Mucosa of stomach (tissue), 1 donor: Measurements from ENCODE around the gene ALK.

Experiments used
- H3K27me3 ChIP-seq: one replicate; pipeline ENCODE4 v1.7.0; 2013; ENCODE audit warnings: mild to moderate bottlenecking, low read length; ENCODE audit not compliant: control insufficient read depth, insufficient read depth
- H3K36me3 ChIP-seq: one replicate; pipeline ENCODE4 v1.7.0; 2013; ENCODE audit warnings: low read length; ENCODE audit not compliant: control insufficient read depth, insufficient read depth
- H3K4me1 ChIP-seq: one replicate; pipeline ENCODE4 v1.7.0; 2013; ENCODE audit warnings: mild to moderate bottlenecking, low read length; ENCODE audit not compliant: control insufficient read depth, insufficient read depth
- H3K4me3 ChIP-seq: one replicate; pipeline ENCODE4 v1.7.0; 2013; ENCODE audit warnings: low read length
- H3K9ac ChIP-seq: one replicate; pipeline ENCODE4 v1.7.0; 2013; ENCODE audit warnings: mild to moderate bottlenecking, low read length, moderate library complexity
- H3K9me3 ChIP-seq: one replicate; pipeline ENCODE4 v1.7.0; 2013; ENCODE audit warnings: mild to moderate bottlenecking, low read length, moderate library complexity; ENCODE audit not compliant: control insufficient read depth
- donor health status: Pancreatic carcinoma.

ALK gene

GRCh38 chr2:29281086-29281915, 640.1 kb downstream of the ALK start:
- Histone ChIP-seq H3K4me3 (no peak overlapping the region), H3K9ac (no peak overlapping the region), H3K27me3 (peaks cover 7% of the 10 kb centered on the region), H3K4me1 (peaks cover 4% of the 10 kb centered on the region), H3K9me3 (no peaks in the 10 kb centered on the region), H3K36me3 (no peaks in the 10 kb centered on the region)

GRCh38 chr2:29278966-29279365, 642.4 kb downstream of the ALK start:
- peaks cover 7% of the 10 kb centered on the region for H3K27me3 ChIP-seq
- H3K9ac ChIP-seq: no peak overlapping the region
- no peak overlapping the region for H3K4me3 ChIP-seq
- H3K9me3 ChIP-seq: no peaks in the 10 kb centered on the region
- H3K4me1 ChIP-seq: peaks cover 4% of the 10 kb centered on the region
- H3K36me3 ChIP-seq: no peaks in the 10 kb centered on the region

- Histone ChIP-seq H3K9me3 (no peaks in the 10 kb centered on the region), H3K27me3 (peaks cover 9% of the 10 kb centered on the region), H3K4me3 (no peak overlapping the region), H3K4me1 (peaks cover under 1% of the 10 kb centered on the region), H3K9ac (no peak overlapping the region), H3K36me3 (no peaks in the 10 kb centered on the region)
These were observed 645.2 kb downstream of the ALK start for GRCh38 chr2:29276151-29276550.

- Histone ChIP-seq H3K36me3 (no peaks in the 10 kb centered on the region), H3K27me3 (peaks cover 2% of the 10 kb centered on the region), H3K9ac (no peak overlapping the region), H3K4me3 (no peak overlapping the region), H3K4me1 (no peaks in the 10 kb centered on the region), H3K9me3 (no peaks in the 10 kb centered on the region)
These were observed 646.2 kb downstream of the ALK start for GRCh38 chr2:29275186-29275585.

GRCh38 chr2:29273685-29274611, 647.4 kb downstream of the ALK start:
- no peaks in the 10 kb centered on the region for H3K36me3 ChIP-seq
- H3K9ac ChIP-seq: no peak overlapping the region
- H3K27me3 ChIP-seq: peaks cover 2% of the 10 kb centered on the region
- no peak overlapping the region for H3K4me3 ChIP-seq
- no peaks in the 10 kb centered on the region for H3K9me3 ChIP-seq
- H3K4me1 ChIP-seq: no peaks in the 10 kb centered on the region

- Histone ChIP-seq H3K4me3 (no peak overlapping the region), H3K27me3 (peaks cover 2% of the 10 kb centered on the region), H3K4me1 (no peaks in the 10 kb centered on the region), H3K9me3 (no peaks in the 10 kb centered on the region), H3K36me3 (no peaks in the 10 kb centered on the region), H3K9ac (no peak overlapping the region)
These were observed 648.2 kb downstream of the ALK start for GRCh38 chr2:29273004-29273684.

- H3K4me1 ChIP-seq: no peaks in the 10 kb centered on the region
- no peak overlapping the region for H3K9ac ChIP-seq
- H3K4me3 ChIP-seq: no peak overlapping the region
- peaks cover 2% of the 10 kb centered on the region for H3K27me3 ChIP-seq
- H3K9me3 ChIP-seq: no peaks in the 10 kb centered on the region
- H3K36me3 ChIP-seq: no peaks in the 10 kb centered on the region
These were observed 649.1 kb downstream of the ALK start for GRCh38 chr2:29272311-29272710.

- H3K9ac ChIP-seq: no peak overlapping the region
- H3K9me3 ChIP-seq: no peaks in the 10 kb centered on the region
- no peak overlapping the region for H3K4me3 ChIP-seq
- no peaks in the 10 kb centered on the region for H3K4me1 ChIP-seq
- H3K36me3 ChIP-seq: no peaks in the 10 kb centered on the region
- H3K27me3 ChIP-seq: peaks cover 2% of the 10 kb centered on the region
These were observed 650.7 kb downstream of the ALK start for GRCh38 chr2:29270701-29271121.

GRCh38 chr2:29269765-29270109, 651.6 kb downstream of the ALK start:
- peaks cover 2% of the 10 kb centered on the region for H3K27me3 ChIP-seq
- H3K9me3 ChIP-seq: no peaks in the 10 kb centered on the region
- no peak overlapping the region for H3K9ac ChIP-seq
- no peaks in the 10 kb centered on the region for H3K4me1 ChIP-seq
- H3K4me3 ChIP-seq: no peak overlapping the region
- H3K36me3 ChIP-seq: no peaks in the 10 kb centered on the region

- H3K9me3 ChIP-seq: no peaks in the 10 kb centered on the region
- H3K27me3 ChIP-seq: peaks cover 2% of the 10 kb centered on the region
- H3K4me3 ChIP-seq: no peak overlapping the region
- no peaks in the 10 kb centered on the region for H3K36me3 ChIP-seq
- H3K4me1 ChIP-seq: no peaks in the 10 kb centered on the region
- no peak overlapping the region for H3K9ac ChIP-seq
These were observed 652.2 kb downstream of the ALK start for GRCh38 chr2:29269095-29269764.

- no peaks in the 10 kb centered on the region for H3K27me3 ChIP-seq
- H3K36me3 ChIP-seq: no peaks in the 10 kb centered on the region
- no peak overlapping the region for H3K9ac ChIP-seq
- H3K4me3 ChIP-seq: no peak overlapping the region
- H3K4me1 ChIP-seq: no peaks in the 10 kb centered on the region
- no peaks in the 10 kb centered on the region for H3K9me3 ChIP-seq
These were observed 653.7 kb downstream of the ALK start for GRCh38 chr2:29267720-29268119.
